GM19023 (cell line): ENCODE results near the gene MAP3K9.
A peak's percentile ranks its signal among the peaks of the same experiment; 100 is the strongest.

Source experiments
- ATAC-seq: cut with Tn5 transposase; IDR thresholded peaks from one replicate; pipeline ENCODE4 v1.9.1; 2021; ENCODE audit warnings: mild to moderate bottlenecking, moderate library complexity; ENCODE audit not compliant: unreplicated experiment

Gene MAP3K9

DNA sequence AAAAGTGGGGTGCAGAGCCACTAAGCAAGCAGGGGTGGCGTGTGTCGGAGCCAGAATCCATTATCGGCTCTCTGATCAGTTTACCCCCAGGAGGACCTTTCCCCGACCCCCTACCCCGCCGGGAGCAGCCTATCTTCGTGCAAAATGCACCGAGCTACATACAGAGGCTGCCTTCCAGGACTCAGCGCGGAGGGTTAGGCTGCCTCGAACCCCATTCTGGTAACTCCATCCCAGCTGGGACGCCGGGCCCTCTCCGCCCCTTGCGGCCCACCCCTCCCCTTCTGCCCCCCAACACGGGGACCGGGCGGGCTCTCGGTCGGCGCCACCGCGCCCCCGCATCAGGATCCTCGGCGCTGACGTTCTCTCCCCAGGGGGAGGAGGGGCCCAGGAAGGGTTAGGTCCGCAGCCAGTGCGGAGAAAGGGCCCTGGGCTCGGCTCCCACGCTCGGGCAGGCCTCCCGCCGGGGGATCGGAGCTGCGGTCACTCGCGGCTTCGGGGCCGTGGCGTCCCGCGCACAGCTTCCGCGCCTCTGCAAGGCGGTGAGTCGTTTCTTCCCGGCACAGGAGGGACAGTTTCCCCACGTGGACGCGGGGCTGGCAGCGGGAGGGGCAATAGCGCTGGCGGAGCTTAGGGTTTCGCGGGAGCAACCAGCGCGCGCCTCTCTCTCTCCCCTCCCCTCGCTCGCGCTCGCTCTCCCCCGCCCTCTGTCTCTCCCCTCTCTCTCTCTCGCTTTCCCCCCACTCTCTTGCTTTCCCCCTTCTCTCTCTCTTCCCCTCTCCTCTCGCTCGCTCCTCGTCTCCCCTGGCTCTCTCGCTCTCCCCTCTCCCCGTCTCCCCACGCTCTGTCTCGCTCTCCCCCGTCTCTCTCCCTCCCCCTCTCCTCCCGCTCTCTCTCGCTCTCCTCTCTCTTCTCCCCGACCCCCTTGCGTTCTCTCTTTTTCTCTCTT, 12.5 kb upstream of the MAP3K9 start:
- ATAC-seq, result no peak

DNA sequence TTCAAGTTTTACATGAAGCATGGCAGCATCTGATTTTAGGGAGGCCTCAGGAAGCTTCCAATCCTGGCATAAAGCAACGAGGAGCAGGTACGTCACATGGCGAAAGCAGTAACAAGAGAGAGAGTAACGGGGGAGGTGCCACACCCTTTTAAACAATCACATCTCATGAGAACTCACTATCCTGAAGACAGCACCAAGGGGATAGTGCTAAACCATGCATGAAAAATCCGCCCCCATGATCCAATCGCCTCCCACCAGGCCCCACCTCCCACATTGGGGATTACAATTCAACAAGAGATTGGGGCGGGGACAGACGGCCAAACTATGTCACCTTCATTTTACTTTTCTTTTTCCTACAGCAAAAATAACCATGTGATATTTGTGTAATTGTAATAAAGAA, 7.2 kb upstream of the MAP3K9 start:
- no peak for ATAC-seq

GRCh38 chr14:70814466-70814865, 5.2 kb upstream of the MAP3K9 start:
- no peak for ATAC-seq

GRCh38 chr14:70812124-70812818, 3.0 kb upstream of the MAP3K9 start:
- no peak for ATAC-seq

DNA sequence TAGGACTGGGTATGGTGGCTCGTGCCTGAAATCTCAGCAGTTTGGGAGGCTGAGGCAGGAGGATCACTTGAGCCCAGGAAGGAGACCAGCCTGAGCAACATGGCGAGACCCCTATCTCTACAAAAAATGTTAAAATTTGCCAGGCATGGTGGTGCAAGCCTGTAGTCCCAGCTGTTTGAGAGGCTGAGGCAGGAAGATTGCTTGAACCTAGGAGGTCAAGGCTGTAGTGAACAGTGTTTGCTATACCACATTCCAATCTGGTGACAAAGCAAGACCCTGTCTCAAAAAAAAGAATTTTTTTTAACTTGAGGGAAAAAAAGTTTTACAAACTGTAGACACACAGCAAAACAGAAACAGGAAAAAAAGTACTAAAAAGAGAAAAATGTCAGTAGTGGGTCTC, 2.3 kb upstream of the MAP3K9 start:
- ATAC-seq, result no peak

DNA sequence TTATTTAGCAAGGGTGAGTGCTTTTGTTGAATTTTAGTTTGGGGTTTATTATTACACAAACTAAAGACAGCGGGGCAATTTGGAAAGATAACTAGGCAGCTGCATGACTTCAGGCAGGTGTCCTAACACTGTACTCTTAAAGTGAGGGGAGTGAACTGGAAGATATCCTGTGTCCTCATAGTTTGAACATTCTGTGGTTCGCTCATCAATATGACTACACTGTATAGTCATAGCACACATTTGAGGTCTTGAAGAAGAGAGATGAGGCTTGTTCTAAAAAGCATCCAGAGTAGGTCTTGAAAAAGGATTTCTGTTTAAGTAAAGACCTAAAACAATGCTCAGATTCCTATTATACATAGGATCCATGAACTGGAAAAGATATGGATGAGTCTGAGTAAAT, 1.7 kb upstream of the MAP3K9 start:
- ATAC-seq, result no peak

GRCh38 chr14:70810621-70811020, 1.3 kb upstream of the MAP3K9 start:
- ATAC-seq, result no peak

GRCh38 chr14:70808416-70809224, 693 bp downstream of the MAP3K9 start:
- peak; percentile 15 for ATAC-seq

GRCh38 chr14:70807898-70808415, 1.4 kb downstream of the MAP3K9 start:
- no peak for ATAC-seq

GRCh38 chr14:70804556-70805162, 4.7 kb downstream of the MAP3K9 start:
- no peak for ATAC-seq

DNA sequence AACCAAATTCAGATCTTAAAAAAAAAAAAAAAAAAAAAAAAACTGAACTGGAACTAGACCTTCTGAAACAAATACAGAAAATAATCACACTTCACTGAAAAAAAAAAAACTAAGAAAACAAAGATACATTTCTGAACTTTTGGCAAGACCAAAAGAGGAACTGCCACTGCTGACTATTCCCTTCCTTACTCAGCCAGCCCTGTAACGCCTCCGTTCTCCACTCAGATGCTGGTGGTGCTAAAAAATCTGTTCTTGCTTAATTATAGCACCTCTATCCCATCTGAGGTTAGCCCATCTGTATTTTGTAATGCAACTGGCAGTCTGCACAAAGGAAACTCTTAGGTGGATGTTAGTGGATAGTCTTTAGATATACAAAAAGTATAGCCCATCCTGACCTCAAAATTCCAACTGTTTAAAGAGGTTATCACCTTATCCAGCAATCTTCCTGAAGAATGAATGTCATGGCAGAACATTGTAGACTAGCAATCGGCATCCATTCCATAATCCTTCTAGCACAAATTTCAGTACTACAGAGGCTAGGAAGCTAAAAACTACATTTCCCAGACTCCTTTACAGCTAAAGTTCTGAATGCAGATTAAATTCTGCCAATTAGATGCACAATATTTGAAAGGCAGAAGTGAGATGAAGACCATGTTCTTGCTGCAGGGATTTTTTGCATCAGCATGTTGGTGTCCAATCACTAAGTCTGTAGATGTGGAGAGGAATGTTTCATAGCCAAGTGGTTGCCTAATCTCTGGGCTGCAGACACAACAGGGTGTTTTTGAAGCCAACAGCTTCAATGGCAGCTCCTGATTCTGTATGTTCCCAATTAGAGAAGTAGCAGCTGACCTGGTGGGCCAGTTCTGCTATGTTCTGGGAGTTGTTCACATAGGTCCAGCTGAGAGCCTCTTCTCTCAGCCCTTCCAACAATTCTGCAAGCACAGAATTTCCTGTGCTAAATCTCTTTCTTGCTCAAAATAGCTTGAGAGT, 5.7 kb downstream of the MAP3K9 start:
- peak; percentile 60 for ATAC-seq

- no peak for ATAC-seq
Observed at GRCh38 chr14:70802379-70802778, 6.9 kb downstream of the MAP3K9 start.

GRCh38 chr14:70801836-70802235, 7.5 kb downstream of the MAP3K9 start:
- ATAC-seq, result no peak

DNA sequence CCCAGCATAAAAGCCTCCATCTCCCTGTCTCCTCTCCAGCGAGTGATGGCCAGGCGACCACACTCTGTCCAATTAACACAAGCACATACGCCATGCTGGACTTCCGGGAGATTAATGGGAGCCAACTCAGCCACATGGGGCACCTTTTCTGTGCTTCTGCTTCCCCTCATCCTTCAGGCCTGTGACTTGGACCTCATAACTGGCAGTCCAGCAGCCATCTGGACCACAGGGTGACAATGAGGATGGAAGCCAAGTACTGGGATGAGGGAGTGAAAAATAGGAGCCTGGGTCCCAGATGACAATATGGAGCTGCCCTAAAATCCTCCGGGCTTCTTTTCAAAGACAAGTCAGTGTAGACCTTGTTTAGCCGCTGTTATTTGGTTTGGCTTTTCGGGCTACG, 12.8 kb downstream of the MAP3K9 start:
- no peak for ATAC-seq

DNA sequence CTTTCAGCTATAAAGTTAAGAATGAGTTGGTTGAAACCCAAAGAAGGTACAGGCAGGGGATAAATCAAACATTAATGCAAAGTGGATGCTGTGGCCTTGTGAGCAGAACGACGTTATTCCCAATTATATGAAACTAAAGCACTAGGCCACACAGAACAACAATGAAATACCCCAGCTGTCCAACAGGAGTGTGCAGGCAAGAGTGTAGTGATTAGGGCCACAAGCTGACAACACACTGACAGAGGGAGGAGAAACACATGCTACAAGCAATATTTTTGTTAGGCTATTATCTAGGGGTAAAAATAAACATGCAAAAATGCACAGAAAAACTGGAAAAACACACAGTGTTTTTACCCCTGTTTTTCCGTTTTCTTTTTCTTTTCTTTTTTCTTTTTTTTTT, 15.0 kb downstream of the MAP3K9 start:
- no peak for ATAC-seq

- ATAC-seq, result no peak
Observed at GRCh38 chr14:70793637-70794036, 15.7 kb downstream of the MAP3K9 start.

- no peak for ATAC-seq
Observed at GRCh38 chr14:70792939-70793338, 16.4 kb downstream of the MAP3K9 start.

DNA sequence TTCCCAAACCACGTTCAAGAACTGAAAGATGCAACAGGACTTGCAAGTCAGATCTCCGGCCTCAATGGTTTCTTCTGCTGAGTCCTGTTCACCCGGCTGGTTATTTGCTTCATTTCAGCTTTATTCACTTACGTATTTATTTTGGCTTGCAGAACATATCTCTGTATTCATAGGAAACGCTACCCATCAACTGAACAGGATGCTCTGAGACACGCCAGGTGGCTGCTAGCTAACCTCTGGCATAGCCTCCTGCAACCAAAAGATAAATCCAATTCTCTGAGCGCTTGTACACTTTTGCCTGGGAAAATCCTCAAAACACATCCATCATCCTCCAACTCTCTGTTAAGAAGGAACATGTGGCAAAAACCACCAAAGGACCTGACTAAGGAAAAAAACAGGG, 17.3 kb downstream of the MAP3K9 start:
- ATAC-seq, result no peak

- ATAC-seq, result no peak
Observed at GRCh38 chr14:70789961-70790360, 19.4 kb downstream of the MAP3K9 start.
